Germinal center (tissue), 1 donor: ENCODE results near the gene APOC1.
A peak's percentile ranks its signal among the peaks of the same experiment; 100 is the strongest.
"Not testable (repeated sequence)": the region's sequence is repeated elsewhere in the genome, so short reads cannot be mapped to it uniquely, and the experiment has no call there.

ENCODE experiments used
- DNase-seq: peaks from one replicate; pipeline ENCODE4 v3.0.0; 2012; ENCODE audit warnings: mixed read lengths, low spot score

APOC1 gene

GRCh38 chr19:44914433-44915206, at the start of gene APOC1:
APOC1 (plus strand) TSS chr19:44914608; CDS start chr19:44914892, 284 bp downstream.
- peak; percentile 92 for DNase-seq

- DNase-seq = no peak
Measured at GRCh38 chr19:44865196-44865767, 49.1 kb upstream of the APOC1 start.

DNA sequence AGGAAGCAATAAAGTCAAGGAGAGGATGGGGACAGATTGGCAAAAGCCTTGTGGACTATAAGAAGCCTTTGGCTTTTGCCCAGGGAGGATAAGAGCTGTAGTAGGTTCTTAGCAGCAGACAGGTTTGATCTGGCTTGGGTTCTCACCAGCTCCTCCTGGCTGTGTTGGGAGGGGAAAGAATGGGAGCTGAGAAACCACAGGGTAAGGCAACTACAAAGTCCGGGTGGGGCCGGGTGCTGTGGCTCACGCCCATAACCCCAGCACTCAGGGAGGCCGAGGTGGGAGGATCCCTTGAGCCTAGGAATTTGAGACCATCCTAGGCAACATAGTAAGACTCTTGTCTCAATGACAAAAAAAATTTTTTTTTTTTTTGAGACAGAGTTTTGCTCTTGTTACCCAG, 47.7 kb upstream of the APOC1 start:
- DNase-seq = no peak

DNA sequence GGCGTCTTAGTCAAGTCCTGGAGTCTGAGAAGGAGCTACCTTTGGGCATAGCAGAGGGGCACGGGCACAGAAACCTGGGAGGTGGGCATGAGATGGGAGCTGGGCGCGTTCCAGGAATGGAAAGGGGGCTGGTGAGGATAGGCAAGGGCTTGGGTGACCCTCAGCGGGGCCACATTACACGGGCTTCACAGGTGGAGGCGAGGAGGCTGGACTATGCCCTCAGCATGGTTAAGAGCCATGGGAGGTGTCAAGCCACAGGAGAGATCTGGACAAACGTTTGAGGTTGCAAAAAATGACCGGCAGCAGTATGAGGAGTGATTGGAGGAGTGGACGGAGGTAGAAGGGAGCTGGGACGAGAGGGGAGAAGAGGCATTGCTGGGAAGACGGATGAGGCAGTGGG, 46.8 kb upstream of the APOC1 start:
- no peak for DNase-seq

GRCh38 chr19:44869733-44870470, 44.5 kb upstream of the APOC1 start:
- DNase-seq = no peak

- no peak for DNase-seq
Measured at GRCh38 chr19:44871809-44872208, 42.6 kb upstream of the APOC1 start.

- no peak for DNase-seq
Measured at GRCh38 chr19:44872661-44873060, 41.7 kb upstream of the APOC1 start.

- DNase-seq = no peak
Measured at GRCh38 chr19:44874317-44874716, 40.1 kb upstream of the APOC1 start.

- DNase-seq = no peak
Measured at GRCh38 chr19:44875666-44876451, 38.5 kb upstream of the APOC1 start.

- DNase-seq = no peak
Measured at GRCh38 chr19:44876930-44877535, 37.4 kb upstream of the APOC1 start.

- no peak for DNase-seq
Measured at GRCh38 chr19:44878120-44878865, 36.1 kb upstream of the APOC1 start.

GRCh38 chr19:44879309-44880065, 34.9 kb upstream of the APOC1 start:
- DNase-seq = no peak

DNA sequence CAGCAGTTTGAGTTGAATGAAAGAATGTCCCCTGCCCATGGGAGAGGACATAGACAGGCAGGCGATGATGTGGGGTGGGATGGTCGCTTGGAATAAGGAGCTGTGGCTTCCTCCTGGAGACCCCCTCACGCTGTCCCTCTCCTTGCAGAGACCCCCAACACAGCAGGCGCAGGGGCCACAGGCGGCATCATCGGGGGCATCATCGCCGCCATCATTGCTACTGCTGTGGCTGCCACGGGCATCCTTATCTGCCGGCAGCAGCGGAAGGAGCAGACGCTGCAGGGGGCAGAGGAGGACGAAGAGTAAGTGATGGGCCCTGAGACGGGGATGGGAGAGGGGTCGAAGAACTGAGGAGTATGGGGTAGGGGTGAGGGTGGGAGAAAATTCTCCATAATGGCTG, 32.3 kb upstream of the APOC1 start:
- no peak for DNase-seq

- not testable (repeated sequence) for DNase-seq
Measured at GRCh38 chr19:44882619-44883397, 31.6 kb upstream of the APOC1 start.

- no peak for DNase-seq
Measured at GRCh38 chr19:44883922-44884321, 30.5 kb upstream of the APOC1 start.

DNA sequence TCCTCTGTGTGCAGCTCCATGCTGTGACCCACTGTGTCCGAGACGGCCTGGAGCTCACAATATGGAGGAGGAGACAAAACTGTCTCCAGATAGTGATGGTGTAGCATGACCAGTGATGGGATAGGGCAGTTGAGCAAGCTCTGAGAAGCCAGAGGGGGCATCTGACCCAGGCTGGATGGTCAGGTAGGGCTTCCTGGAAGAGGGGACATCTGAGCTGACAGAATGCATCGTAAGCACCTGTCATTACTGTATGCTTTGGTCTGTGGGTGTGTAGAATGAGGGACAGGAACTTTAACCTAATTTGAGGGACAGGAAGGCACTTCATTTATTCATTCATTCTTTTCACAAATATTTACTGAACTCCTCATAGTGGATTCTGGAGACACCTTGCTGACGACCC, 29.8 kb upstream of the APOC1 start:
- no peak for DNase-seq

DNA sequence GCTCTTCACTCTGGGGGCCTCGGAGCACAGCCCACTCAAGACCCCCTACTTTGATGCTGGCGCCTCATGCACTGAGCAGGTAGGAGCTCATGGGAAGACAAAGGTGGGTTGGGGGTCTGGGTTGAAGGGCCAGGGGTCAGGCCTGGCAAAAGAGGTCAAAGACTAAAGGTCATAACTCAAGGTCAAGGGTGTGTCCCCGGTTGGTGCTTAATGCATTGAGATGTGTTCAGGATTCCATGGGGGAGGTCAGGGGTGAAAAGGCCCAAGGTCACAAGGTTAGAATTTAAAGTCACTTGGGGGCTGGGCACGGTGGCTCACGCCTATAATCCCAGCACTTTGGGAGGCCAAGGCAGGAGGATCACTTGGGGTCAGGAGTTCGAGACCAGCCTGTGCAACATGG, 28.3 kb upstream of the APOC1 start:
- DNase-seq = no peak

DNA sequence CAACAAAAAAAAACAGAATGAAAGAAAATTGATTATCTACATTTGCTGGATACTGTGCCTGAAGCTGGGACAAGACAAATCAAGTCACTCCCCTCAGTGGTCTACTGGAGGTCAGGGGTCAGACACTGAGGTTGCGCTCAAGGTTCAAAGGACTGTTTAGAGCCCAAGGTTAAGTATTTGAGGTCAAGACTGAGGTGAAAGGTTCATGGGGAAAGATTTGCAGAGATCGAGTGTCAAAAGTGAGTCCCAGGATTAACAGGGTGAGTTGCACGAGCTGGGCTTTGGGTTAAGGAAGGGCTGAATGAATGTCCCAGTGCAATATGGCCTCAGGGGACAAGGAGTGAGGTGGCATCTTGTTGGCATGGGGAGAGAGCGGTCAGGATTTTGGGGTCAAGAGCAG, 26.8 kb upstream of the APOC1 start:
- DNase-seq = no peak

DNA sequence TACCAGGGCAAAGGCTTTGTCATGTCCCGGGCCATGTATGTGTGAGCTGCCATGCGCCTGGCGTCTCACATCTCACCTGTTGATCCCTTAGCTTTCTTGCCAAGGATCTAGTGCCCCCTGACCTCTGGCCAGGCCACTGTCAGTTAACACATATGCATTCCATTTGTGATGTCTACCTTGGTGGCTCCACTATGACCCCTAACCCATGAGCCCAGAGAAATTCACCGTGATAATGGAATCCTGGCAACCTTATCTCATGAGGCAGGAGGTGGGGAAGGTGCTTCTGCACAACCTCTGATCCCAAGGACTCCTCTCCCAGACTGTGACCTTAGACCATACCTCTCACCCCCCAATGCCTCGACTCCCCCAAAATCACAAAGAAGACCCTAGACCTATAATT, 26.1 kb upstream of the APOC1 start:
- DNase-seq = not testable (repeated sequence)
